Left kidney (tissue), 8 donors: ENCODE measurements around the gene FAM8A1. TPM values are rescaled to one million over a fixed set of nuclear protein-coding genes. Genes with fewer than 3 reads are reported as not detected.
"Not testable (repeated sequence)": the region's sequence is repeated elsewhere in the genome, so short reads cannot be mapped to it uniquely, and the experiment has no call there.

ENCODE experiments used
- DNase-seq: peaks from one replicate; pipeline ENCODE4 v3.0.0-alpha.2; 2013
- long read RNA-seq, 8 donors: transcript quantifications; one replicate each; lab custom pipeline, GENCODE V29; 2026
- polyA plus RNA-seq: library from polyadenylated mRNA; unstranded; fragments of 120-200 nt; gene quantifications from one replicate; pipeline ENCODE4 v1.2.1, GENCODE V29; 2013; ENCODE audit not compliant: insufficient read length

The FAM8A1 gene, protein sequence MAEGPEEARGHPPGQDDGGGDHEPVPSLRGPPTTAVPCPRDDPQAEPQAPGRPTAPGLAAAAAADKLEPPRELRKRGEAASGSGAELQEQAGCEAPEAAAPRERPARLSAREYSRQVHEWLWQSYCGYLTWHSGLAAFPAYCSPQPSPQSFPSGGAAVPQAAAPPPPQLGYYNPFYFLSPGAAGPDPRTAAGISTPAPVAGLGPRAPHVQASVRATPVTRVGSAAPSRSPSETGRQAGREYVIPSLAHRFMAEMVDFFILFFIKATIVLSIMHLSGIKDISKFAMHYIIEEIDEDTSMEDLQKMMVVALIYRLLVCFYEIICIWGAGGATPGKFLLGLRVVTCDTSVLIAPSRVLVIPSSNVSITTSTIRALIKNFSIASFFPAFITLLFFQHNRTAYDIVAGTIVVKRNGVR
- polyA plus RNA-seq = 46.1 TPM
- long read RNA-seq, donor 1, full-length matches to known transcripts = 8 of 22 reads
- long read RNA-seq, donor 1, partial matches to known transcripts = 14 of 22 reads
- long read RNA-seq, donor 1, other reads (novel, unspliced or antisense) = 0 of 22 reads
- long read RNA-seq, donor 2, full-length matches to known transcripts = 10 of 29 reads
- long read RNA-seq, donor 2, partial matches to known transcripts = 19 of 29 reads
- long read RNA-seq, donor 2, other reads (novel, unspliced or antisense) = 0 of 29 reads
- long read RNA-seq, donor 3, full-length matches to known transcripts = 8 of 13 reads
- long read RNA-seq, donor 3, partial matches to known transcripts = 5 of 13 reads
- long read RNA-seq, donor 3, other reads (novel, unspliced or antisense) = 0 of 13 reads
- long read RNA-seq, donor 4 = 0 reads
- long read RNA-seq, donor 5, full-length matches to known transcripts = 15 of 15 reads
- long read RNA-seq, donor 5, partial matches to known transcripts = 0 of 15 reads
- long read RNA-seq, donor 5, other reads (novel, unspliced or antisense) = 0 of 15 reads
- long read RNA-seq, donor 6, full-length matches to known transcripts = 19 of 35 reads
- long read RNA-seq, donor 6, partial matches to known transcripts = 16 of 35 reads
- long read RNA-seq, donor 6, other reads (novel, unspliced or antisense) = 0 of 35 reads
- long read RNA-seq, donor 7, full-length matches to known transcripts = 19 of 26 reads
- long read RNA-seq, donor 7, partial matches to known transcripts = 7 of 26 reads
- long read RNA-seq, donor 7, other reads (novel, unspliced or antisense) = 0 of 26 reads
- long read RNA-seq, donor 8, full-length matches to known transcripts = 7 of 7 reads
- long read RNA-seq, donor 8, partial matches to known transcripts = 0 of 7 reads
- long read RNA-seq, donor 8, other reads (novel, unspliced or antisense) = 0 of 7 reads

GRCh38 chr6:17599877-17600526 is at the start of gene FAM8A1:
Gene FAM8A1, plus strand, starts transcription at chr6:17600302. Its CDS starts 108 bp downstream, at chr6:17600410.
- DNase-seq = peak; percentile 94

GRCh38 chr6:17551383-17551958 is 48.6 kb upstream of the FAM8A1 start:
- DNase-seq = no peak

GRCh38 chr6:17552861-17553260 is 47.2 kb upstream of the FAM8A1 start:
- no peak for DNase-seq

DNA sequence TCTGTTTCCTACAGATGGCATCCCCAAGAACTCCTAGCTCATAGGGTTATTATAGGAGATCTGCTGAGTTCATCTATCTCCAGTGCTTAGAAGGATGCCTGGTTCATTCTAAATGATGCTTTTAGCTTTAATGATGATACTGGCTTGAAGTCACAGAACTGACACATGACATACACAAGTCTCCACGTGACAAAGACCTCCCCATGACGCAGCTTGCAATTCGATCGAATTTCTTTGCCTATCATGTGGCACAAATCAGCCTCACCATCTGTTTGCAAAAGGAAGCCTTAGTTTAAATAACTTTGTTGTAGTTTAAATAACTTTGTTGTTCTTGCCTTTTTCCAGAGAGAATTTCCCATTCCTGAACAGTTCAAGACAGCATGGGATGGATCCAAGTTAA is 44.1 kb upstream of the FAM8A1 start:
- no peak for DNase-seq

DNA sequence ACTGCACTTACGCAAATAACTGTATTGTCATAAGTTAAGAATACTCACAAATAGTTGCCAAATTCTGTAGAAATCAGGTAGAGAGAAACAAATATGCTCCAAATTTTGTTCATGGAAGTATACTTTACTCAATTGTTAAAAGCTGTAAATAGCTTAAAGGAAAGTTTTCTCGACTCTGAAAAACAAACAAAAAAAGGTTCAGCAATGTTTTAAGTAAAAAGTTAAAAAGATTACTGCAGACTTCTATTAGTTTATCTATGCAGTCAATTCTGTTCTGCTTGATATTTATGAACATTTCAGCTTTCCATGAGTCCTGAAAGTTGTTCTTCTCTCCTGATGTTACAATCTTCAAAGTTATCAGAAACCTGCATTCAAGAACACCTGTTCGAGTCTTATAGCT is 37.5 kb upstream of the FAM8A1 start:
- DNase-seq = no peak

- DNase-seq = no peak
Observed at GRCh38 chr6:17565399-17565798, 34.7 kb upstream of the FAM8A1 start.

GRCh38 chr6:17574866-17575560 is 25.1 kb upstream of the FAM8A1 start:
- DNase-seq = no peak

- no peak for DNase-seq
Observed at GRCh38 chr6:17577059-17577458, 23.0 kb upstream of the FAM8A1 start.

DNA sequence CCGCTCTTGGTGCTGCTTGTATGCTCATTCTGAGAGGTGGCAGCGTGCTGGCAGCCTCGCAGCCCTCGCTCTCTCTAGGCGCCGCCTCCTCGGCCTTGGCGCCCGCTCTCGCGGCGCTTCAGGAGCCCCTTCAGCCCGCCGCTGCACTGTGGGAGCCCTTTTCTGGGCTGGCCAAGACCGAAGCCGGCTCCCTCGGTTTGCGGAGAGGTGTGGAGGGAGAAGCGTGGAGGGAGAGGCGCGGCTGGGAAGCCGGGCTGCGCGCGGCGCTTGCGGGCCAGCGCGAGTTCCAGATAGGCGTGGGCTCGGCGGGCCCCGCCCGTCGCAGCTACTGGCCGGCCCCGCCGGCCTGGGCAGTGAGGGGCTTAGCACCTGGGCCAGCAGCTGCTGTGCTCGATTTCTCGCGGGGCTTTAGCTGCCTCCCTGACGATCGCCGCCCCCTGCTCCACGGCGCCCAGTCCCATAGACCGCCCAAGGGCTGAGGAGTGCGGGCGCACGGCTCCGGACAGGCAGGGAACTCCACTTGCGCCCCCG is 19.5 kb upstream of the FAM8A1 start:
- DNase-seq = peak; percentile 57

GRCh38 chr6:17581282-17581681 is 18.8 kb upstream of the FAM8A1 start:
- DNase-seq = not testable (repeated sequence)

DNA sequence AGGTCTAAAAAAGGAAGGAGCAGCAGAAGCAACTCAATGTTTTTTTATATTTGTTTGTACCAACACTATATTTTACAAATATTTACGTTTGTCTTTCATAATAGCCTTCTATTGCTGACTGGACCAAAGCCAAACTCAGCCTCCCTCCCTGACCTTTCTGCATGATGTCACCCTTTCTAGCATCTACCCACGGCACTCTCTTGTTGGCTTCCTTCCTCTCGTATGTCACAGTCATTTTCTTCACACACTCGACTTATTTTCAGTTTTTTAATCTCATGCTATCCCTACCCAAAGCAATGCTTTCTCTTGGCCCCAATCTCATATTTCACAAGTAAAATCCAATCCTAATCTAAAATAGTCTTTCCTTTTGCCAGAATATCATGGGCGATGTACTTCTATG is 16.3 kb upstream of the FAM8A1 start:
- DNase-seq = no peak

DNA sequence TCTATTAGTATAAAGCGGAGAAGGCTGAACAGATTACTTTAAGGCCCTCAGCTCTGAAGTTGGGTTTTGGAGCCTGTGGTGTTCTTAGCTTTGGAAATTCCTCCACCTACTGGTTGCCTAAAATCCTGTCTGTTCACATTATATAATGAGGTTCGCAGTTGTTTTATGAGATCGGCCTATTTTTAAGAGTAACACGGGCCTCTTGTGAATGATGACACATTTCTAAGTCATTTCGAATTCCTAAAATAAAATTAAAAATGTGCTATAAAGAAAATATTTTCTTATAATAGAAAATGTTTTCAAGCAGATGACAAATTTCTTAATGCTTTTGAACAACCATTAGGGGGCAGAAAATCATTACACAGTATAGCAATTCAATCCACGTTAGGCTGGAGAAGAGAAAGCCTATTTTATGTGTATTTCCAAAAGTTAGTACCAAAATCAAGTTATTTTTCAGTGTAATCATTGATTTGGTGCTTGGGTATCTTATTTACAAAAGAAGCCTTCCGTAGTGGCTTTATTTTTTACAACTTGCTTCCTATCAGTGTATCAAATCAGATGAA is 15.8 kb upstream of the FAM8A1 start:
- peak; percentile 80 for DNase-seq

- DNase-seq = no peak
Observed at GRCh38 chr6:17585766-17586490, 14.2 kb upstream of the FAM8A1 start.

DNA sequence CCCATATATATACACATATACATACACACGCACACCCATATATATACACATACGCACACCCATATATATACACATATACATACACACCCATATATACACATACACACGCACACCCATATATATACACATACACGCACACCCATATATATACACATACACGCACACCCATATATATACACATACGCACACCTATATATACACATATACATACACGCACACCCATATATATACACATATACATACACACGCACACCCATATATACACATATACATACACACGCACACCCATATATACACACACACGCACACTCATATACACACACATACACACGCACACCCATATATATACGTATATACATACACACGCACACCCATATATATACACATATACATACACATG is 13.5 kb upstream of the FAM8A1 start:
- DNase-seq = not testable (repeated sequence)

GRCh38 chr6:17588011-17588410 is 12.1 kb upstream of the FAM8A1 start:
- no peak for DNase-seq

GRCh38 chr6:17589406-17590096 is 10.6 kb upstream of the FAM8A1 start:
- no peak for DNase-seq

- no peak for DNase-seq
Observed at GRCh38 chr6:17591287-17591686, 8.8 kb upstream of the FAM8A1 start.

GRCh38 chr6:17593246-17593645 is 6.9 kb upstream of the FAM8A1 start:
- no peak for DNase-seq

DNA sequence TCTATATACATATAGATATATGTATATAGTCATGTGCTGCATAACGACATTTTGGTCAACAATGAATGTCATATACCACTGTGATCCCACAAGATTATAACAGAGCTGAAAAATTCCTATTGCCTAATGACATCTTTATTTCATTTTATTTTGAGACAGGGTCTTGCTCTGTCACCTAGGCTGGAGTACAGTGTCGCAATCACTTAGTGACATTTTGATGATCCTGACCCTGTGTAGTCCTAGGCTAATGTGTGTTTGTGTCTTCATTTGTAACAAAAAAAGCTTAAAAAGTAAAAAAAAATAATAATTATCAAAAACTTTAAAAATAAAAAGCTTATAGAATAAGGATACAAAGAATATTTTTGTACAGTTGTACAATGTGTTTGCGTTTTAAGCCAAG is 4.0 kb upstream of the FAM8A1 start:
- no peak for DNase-seq
